HG03558 (cell line): Measurements from ENCODE around the gene RAP2B.
A peak's percentile ranks its signal among the peaks of the same experiment; 100 is the strongest.

Experiments used
- ATAC-seq: cut with Tn5 transposase; IDR thresholded peaks from one replicate; pipeline ENCODE4 v1.9.1; 2021; ENCODE audit warnings: moderate number of reproducible peaks; ENCODE audit not compliant: unreplicated experiment; ENCODE audit errors: extremely low read depth

RAP2B gene

GRCh38 chr3:153159771-153160397, 2.1 kb upstream of the RAP2B start:
- no peak for ATAC-seq

DNA sequence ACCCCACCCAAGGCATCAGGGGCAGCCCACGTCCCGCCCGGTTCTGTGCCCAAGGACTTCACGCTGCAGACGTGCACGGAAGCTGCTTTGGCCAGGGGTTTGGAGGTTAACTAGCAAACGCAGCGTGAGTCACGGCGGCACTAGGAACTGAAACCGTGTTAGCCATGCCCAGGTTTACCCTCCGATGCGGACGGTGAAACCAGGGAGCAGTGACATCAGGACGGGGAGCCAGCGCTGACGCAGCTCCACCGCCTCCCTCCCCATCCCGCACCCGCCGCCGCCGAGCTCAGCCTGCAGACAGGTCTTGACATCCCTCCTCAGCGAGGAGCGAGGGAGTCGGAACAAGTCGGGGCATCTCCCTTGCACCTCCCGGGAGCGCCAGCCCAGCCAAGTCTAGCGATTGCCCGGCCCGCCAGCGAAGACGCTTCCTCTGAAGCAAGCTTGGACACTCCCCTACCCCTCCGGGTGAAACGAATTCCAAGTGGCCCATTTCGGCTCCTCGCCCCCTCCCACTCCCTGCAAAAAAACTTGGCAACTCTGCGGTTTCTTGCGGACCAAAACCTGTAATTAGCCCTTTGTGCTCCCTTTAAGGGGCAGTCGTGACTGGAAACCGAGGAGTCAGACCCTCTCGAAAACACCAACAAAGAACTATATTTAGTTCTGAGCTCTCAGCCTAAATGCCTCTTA, 1.4 kb upstream of the RAP2B start:
- ATAC-seq, result peak; percentile 23

DNA sequence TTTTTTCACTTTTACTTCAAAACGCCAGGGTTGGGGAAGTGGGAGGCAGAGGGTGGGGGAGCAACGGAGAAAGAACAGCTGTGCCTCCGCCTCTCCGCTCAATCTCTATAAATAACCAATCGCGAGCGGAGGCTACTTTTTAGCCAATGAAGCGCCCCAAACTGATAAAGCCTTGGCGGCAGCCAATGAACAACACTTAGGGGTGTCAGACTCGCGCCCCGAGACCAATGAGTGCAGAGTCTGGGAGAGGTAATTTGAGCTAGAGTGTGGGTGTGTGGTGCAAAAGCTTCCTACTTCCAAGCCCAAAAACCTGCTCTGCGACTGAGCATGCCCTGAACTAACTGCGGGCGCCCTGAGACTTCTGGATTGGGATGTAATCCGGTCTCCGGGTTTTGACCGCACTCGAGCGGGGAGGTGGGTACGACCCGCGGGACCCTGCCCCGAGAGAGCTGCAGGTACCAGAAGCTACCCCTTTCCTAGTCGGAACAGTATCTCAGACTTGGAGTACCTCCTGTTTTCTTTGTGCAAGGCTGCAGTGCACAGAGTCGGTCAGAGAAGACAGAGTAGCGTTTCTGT, 800 bp upstream of the RAP2B start:
- peak; percentile 80 for ATAC-seq

GRCh38 chr3:153162513-153163392, 727 bp downstream of the RAP2B start:
- ATAC-seq, result no peak

- no peak for ATAC-seq
These were observed 1.3 kb downstream of the RAP2B start for GRCh38 chr3:153163393-153163724.

DNA sequence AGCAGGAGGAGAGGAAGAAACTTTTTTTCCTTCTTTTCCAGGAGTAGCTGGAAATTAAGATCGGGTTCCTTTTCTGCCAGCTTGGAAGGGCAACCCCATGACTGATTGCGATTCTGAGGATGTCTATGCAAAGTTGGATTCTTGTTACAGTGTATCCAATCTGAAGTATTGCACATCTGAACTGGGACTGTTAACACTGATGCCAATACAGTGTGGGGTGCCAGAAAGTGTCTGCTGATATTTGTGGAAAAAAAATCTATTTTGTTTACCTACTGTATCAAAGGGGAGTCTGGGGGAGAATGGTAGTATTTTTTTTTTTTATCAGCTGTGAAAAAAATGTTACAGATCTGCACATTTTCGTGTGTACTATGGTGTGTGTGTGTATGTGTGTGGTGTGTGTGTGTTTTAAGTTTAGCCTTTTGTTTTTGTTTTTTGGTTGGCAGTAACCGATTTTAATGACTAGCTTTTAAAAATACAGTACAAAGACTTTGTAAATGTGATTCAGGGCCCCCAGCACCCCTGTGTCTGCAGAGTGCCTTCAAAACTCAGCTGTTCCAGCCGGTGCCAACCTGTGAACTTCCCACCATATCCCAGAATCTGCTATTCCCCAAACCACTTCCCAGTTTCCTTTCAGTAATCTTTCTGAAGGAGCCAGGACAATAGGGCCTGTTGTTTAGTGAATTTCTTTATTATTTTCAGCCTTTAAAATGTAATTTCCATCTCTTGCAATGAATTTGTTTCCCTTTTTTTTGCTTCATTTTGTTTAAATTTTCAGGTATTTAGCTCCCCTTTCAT, 1.9 kb downstream of the RAP2B start:
- no peak for ATAC-seq

GRCh38 chr3:153165261-153165681, 3.2 kb downstream of the RAP2B start:
- no peak for ATAC-seq

DNA sequence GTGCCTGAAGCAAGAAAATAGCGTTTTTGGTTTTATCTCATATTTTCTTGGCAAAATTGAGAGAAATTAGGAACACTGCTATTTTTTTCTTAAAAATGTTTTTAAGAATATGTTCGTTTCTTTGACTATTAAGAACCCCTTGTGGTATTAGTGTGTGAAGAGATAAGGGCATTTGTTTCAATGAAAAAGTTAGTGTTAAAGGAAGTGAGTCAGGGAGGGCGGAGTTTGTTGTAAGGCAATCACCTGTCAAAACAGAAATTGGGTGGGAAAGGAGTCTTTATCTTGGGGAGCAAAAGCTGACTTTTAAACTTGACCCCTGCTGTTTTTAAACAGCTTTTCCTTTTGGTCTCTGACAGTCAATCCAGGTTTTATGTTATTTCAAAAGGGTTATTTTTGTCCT, 4.2 kb downstream of the RAP2B start:
- no peak for ATAC-seq

GRCh38 chr3:153166796-153167195, 4.8 kb downstream of the RAP2B start:
- ATAC-seq, result no peak

DNA sequence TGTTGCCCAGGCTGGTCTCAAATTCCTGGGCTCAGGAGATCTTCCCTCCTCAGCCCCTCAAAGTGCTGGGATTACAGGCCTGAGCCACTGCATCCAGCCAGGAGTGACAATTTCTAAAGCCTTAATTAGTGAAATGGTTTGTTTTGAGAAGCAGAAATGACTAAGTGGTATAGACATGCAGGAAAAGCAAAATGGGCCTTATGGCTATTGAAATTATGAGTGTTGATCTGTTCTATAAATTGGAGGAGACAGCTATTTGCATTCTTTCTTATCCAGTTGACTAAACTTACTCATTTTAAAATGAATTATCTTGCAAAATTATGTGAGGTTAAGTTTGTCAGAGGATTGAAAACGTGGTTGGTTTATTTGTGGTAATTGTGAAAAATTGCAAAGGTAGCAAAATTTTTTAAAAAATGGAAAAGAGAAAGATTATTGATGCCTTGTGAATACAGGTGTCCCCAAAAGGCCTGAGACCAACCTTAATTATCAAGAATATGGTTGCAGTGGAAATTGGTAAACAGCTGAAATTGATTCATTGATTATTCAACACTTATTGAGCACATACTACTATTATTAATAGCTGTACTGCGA, 7.9 kb downstream of the RAP2B start:
- no peak for ATAC-seq

GRCh38 chr3:153171256-153171655, 9.2 kb downstream of the RAP2B start:
- no peak for ATAC-seq

- ATAC-seq, result no peak
These were observed 9.9 kb downstream of the RAP2B start for GRCh38 chr3:153171918-153172317.

DNA sequence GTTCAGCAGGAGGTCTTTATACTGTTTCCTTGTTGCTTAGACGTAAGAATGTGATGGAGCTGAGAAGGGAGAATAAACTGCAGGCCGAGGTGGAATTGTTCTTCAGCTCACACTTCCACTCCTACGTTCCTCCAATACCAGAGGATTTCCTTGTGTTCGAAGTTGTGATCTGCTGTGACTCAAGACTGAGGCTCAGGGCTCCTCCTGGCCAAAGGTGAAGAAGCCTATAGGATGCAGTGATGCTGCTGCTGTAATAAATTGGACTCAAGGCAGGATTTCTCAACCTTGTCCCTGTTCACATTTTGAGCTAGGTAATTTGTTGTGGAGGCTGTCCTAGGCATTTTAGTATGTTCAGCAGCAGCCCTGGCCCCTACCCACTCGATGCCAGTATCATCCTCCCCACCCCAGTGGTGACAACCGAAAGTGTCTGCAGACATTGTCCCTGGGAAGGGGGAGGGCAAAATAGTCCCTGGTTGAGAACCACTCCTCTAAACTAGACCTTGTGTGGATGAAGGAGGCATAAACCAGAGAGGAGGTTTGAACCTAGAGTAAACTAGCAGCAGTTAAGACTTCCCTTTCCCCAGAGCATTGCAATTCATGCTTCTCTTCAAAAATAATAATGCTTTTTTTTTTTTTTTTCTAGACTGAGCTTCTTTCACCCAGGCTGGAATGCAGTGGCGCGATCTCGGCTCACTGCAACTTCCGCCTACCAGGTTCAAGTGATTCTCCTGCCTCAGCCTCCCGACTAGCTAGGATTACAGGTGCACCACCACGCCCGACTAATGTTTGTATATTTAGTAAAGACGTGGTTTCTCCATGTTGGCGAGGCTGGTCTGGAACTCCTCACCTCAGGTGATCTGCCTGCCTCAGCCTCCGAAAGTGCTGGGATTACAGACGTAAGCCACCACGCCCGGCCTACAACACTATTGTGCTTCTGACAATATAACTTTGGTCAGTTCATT, 11.1 kb downstream of the RAP2B start:
- ATAC-seq, result no peak

DNA sequence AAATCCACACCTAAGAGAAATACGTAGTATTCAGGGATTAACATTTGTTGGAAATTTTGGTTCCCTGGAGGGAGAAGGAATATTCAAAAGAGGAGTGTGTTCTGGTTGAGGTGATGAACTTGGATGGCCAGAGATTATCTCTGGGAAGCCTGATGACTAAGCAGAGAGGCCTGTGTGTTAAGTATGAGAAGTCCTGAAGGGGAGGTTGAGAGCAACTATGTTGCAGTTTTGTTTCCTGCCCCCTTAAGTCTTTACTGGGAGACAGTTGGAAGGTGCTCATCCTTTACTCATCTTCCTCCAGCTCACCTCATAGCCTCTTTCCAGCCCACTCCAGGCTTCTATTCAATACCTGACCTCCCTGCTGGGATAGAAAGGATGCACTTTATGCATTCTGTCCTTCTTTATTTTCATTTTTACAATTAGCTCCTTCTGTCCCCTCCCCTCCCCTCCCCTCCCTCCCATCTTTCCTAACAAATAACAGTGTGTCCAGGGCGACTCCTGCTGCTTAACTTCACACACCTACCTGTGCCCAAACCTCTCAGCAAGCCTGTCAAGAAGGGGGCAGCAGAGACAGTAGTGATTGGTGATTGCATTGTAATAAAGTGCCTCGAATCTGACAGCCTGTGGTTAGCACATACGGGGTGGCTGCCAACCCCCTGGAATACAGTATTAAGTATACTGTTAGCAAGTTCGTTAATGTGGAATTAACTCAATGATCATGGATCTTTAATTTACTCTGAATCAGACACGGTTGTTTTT, 11.9 kb downstream of the RAP2B start:
- ATAC-seq, result no peak

GRCh38 chr3:153176197-153176596, 14.2 kb downstream of the RAP2B start:
- ATAC-seq, result no peak

DNA sequence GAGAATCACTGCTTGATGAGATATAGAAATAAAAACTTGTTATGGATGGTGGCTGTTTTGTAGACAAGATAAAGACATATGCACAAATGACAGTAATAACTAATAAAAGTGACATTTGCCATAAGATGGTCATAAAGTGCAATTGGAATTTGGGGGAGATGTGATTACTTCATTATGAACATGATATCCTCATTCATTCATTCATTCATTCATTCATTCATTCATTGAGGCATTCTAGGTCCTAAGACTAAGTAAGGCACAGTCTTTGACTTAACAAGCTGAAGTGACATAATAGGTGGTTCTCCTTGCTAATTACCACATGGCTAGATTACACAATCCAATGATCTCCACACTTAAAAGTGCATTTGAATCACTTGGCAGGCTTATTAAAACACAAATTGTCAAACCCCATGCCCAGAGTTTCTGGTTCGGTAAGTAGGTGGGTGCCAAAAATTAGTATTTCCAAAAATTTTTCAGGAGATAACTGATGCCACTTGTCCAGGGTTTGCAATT, 18.9 kb downstream of the RAP2B start:
- ATAC-seq, result no peak

DNA sequence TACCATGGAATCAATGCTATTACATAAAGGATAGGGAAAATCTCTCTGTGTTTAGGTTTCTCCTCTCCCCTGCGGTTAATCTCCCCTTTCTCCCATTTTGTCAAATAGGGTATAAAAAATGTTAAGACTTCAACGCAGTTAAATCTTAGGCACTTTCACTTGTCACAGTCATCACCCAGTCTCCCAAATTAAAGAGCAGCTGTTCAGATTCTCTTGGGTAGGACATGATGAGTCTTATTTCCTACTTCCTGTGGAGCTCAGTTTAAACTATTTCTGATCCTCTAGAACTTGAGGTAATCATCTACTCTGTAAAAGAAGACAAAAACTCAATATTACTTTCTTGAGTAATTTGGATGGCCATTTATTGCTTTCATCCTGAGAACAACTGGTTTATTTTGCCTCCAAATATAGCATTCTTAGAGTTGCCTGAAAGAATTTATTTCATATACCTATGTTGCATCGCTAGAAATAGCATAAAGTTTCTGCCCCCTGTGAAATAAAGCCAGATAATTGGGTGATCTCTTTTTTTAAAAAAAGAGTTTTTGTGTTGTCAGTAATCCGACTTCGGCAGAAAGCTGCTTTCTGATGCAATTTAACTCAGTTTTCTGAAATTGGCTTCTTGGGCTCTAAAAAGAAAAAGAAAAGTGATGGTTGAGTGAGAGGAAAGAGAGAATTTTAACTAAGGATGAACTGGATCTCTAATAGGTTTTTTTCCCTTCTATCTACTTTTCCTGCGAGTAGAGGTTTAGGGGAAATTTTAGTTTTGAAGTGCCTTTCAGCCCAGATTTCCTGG, 20.7 kb downstream of the RAP2B start:
- no peak for ATAC-seq
